OCI-LY7 (cell line): ENCODE data around the gene NME3. TPM values are rescaled to one million over a fixed set of nuclear protein-coding genes. Genes with fewer than 3 reads are reported as not detected.

ENCODE experiments used
- BruUV-seq: library from RNA; stranded (reverse); fragments of 400-500 nt; replicated peaks from 2 replicates; lab custom pipeline; 2021; lab: Mats Ljungman, UMichigan
- CTCF ChIA-PET: fragments of 300-600 bp; sonication (Branson Sonifier 250); formaldehyde crosslinking; loops from one replicate; lab custom pipeline; 2022; ENCODE audit warnings: antibody characterized with exemption; ENCODE audit not compliant: unreplicated experiment; lab: Charles Lee
- POLR2A ChIA-PET: fragments of 300-600 bp; sonication (Branson Sonifier 250); formaldehyde crosslinking; loops from one replicate; lab custom pipeline; 2022; ENCODE audit warnings: antibody characterized with exemption; lab: Charles Lee
- DNase-seq: peaks from one replicate; pipeline ENCODE4 v3.0.0-alpha.2; 2015; ENCODE audit warnings: low spot score
- H2AFZ ChIP-seq: fragments of 200-600 bp; sonication (generic), shearing (Covaris generic); 2 replicates; pipeline ENCODE4 v1.6.1; 2014; ENCODE audit warnings: mild to moderate bottlenecking, antibody characterized with exemption, low read length, moderate library complexity
- H3K27ac ChIP-seq: fragments of 200-600 bp; sonication (generic); 2 replicates; pipeline ENCODE4 v1.5.1; 2014; ENCODE audit warnings: mixed run types, low read depth, mild to moderate bottlenecking, moderate library complexity, low read length, inconsistent platforms; ENCODE audit not compliant: poor library complexity, severe bottlenecking
- H3K36me3 ChIP-seq: fragments of 200-600 bp; sonication (generic); 2 replicates; pipeline ENCODE4 v1.6.1; 2014; ENCODE audit warnings: mild to moderate bottlenecking, antibody characterized with exemption, low read length, moderate library complexity, mixed read lengths; ENCODE audit not compliant: insufficient read depth
- H3K4me1 ChIP-seq: fragments of 200-600 bp; sonication (generic); 2 replicates; pipeline ENCODE4 v1.5.1; 2014; ENCODE audit warnings: mild to moderate bottlenecking, low read length; ENCODE audit not compliant: insufficient read depth, poor library complexity, severe bottlenecking
- H3K4me2 ChIP-seq: fragments of 200-600 bp; sonication (generic); 2 replicates; pipeline ENCODE4 v1.6.1; 2014; ENCODE audit warnings: mild to moderate bottlenecking, low read length
- H3K4me3 ChIP-seq: fragments of 200-600 bp; sonication (generic); 2 replicates; pipeline ENCODE4 v1.5.1; 2014; ENCODE audit warnings: mild to moderate bottlenecking, low read depth, low read length; ENCODE audit not compliant: poor library complexity, severe bottlenecking
- H3K79me2 ChIP-seq: fragments of 200-600 bp; sonication (generic); 2 replicates; pipeline ENCODE4 v1.6.1; 2016; ENCODE audit warnings: low read depth, mild to moderate bottlenecking, low read length, moderate library complexity, mixed read lengths; ENCODE audit not compliant: insufficient read depth
- H3K9me2 ChIP-seq: fragments of 200-600 bp; sonication (generic); 2 replicates; pipeline ENCODE4 v1.6.1; 2016; ENCODE audit warnings: mild to moderate bottlenecking, low read length, mixed read lengths; ENCODE audit not compliant: insufficient read depth
- H3K9me3 ChIP-seq: fragments of 200-600 bp; sonication (generic); 2 replicates; pipeline ENCODE4 v1.6.1; 2014; ENCODE audit warnings: mild to moderate bottlenecking, mixed run types, low read length, mixed read lengths
- H4K20me1 ChIP-seq: fragments of 200-600 bp; sonication (generic); 2 replicates; pipeline ENCODE4 v1.6.1; 2014; ENCODE audit warnings: mild to moderate bottlenecking, antibody characterized with exemption, low read length, moderate library complexity, mixed read lengths; ENCODE audit not compliant: insufficient read depth
- EZH2phosphoT487 ChIP-seq: fragments of 200-600 bp; sonication (generic); IDR thresholded peaks from 2 replicates; pipeline ENCODE4 v1.6.1; 2018; ENCODE audit warnings: low read depth, borderline replicate concordance, mild to moderate bottlenecking, mixed run types, antibody characterized with exemption, low read length, moderate library complexity, mixed read lengths
- intact Hi-C: fragments of 100-400 bp; cut with micrococcal nuclease; formaldehyde crosslinking; loops from one replicate; pipeline ENCODE4 v1.10.0; 2022; ENCODE audit not compliant: unreplicated experiment
- total RNA-seq, 2 experiments: library from RNA; depleted of rRNA in 1 of 2; stranded (reverse); fragments of >200 nt in 1 of 2; shearing (Covaris generic) in 1 of 2; gene quantifications; 2 replicates each; pipeline ENCODE4 v1.2.3, GENCODE V29; 2014 to 2022
- TF ChIP-seq, protein P1 (sequence below): fragments of 200-600 bp; sonication (generic); conservative IDR thresholded peaks from 2 replicates; pipeline ENCODE4 v1.5.1; 2014; ENCODE audit warnings: mild to moderate bottlenecking, antibody characterized with exemption, low read length, moderate library complexity, mixed read lengths

Gene NME3
- total RNA-seq, 2 experiments from 2014 or later: 34.8 to 54.5 TPM

DNA sequence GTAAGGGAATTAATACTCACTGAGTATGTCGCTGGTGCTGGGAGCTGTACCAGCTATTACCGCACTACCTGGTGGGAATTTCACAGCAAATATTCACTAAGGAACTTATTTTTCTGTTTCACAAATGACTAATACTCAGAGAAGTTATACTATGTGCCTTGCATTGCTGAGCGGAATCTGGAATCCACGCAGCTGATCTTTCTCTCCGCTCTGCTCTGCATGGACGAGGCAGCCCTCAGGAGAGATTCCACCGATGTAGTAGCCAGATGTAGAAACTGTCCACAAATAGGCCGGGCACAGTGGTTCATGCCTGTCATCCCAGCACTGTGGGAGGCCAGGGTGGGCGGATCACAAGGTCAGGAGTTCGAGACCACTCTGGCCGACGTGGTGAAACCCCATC is 17.1 kb downstream of the NME3 start:
- Histone ChIP-seq H3K9me2 (no peaks in the 10 kb centered on the region), H2AFZ (no peak overlapping the region), H3K79me2 (no peaks in the 10 kb centered on the region), H3K4me3 (no peak overlapping the region), H3K9me3 (no peaks in the 10 kb centered on the region), H3K4me2 (no peak overlapping the region), H3K36me3 (peaks cover 32% of the 10 kb centered on the region), H3K27ac (no peak overlapping the region), H3K4me1 (no peaks in the 10 kb centered on the region), H4K20me1 (no peaks in the 10 kb centered on the region)
- POLR2A ChIA-PET: interaction anchor here (0.7 kb wide), 1 partner anchor 396 kb away, joined by 5 read pairs; no protein-coding TSS in a partner anchor
- no TSS peak for BruUV-seq
- DNase-seq: no peak
- CTCF ChIA-PET: no interaction called here
- intact Hi-C loops: no loop called here
- TF ChIP-seq, protein P1, sequence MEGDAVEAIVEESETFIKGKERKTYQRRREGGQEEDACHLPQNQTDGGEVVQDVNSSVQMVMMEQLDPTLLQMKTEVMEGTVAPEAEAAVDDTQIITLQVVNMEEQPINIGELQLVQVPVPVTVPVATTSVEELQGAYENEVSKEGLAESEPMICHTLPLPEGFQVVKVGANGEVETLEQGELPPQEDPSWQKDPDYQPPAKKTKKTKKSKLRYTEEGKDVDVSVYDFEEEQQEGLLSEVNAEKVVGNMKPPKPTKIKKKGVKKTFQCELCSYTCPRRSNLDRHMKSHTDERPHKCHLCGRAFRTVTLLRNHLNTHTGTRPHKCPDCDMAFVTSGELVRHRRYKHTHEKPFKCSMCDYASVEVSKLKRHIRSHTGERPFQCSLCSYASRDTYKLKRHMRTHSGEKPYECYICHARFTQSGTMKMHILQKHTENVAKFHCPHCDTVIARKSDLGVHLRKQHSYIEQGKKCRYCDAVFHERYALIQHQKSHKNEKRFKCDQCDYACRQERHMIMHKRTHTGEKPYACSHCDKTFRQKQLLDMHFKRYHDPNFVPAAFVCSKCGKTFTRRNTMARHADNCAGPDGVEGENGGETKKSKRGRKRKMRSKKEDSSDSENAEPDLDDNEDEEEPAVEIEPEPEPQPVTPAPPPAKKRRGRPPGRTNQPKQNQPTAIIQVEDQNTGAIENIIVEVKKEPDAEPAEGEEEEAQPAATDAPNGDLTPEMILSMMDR: no peak
- no peak for TF ChIP-seq EZH2phosphoT487

GRCh38 chr16:1752853-1753252 is 18.5 kb downstream of the NME3 start:
- ChIA-PET CTCF (no interaction called here), POLR2A (no interaction called here)
- H3K9me3 ChIP-seq: no peaks in the 10 kb centered on the region
- peaks cover 43% of the 10 kb centered on the region for H3K36me3 ChIP-seq
- no peak overlapping the region for H3K27ac ChIP-seq
- H3K9me2 ChIP-seq: no peaks in the 10 kb centered on the region
- BruUV-seq: no TSS peak
- TF ChIP-seq, protein P1: no peak
- no peak for TF ChIP-seq EZH2phosphoT487
- DNase-seq: no peak
- no peak overlapping the region for H3K4me3 ChIP-seq
- intact Hi-C loops: no loop called here
- no peaks in the 10 kb centered on the region for H4K20me1 ChIP-seq
- no peaks in the 10 kb centered on the region for H3K79me2 ChIP-seq
- H3K4me1 ChIP-seq: no peaks in the 10 kb centered on the region
- H2AFZ ChIP-seq: no peak overlapping the region
- H3K4me2 ChIP-seq: no peak overlapping the region

DNA sequence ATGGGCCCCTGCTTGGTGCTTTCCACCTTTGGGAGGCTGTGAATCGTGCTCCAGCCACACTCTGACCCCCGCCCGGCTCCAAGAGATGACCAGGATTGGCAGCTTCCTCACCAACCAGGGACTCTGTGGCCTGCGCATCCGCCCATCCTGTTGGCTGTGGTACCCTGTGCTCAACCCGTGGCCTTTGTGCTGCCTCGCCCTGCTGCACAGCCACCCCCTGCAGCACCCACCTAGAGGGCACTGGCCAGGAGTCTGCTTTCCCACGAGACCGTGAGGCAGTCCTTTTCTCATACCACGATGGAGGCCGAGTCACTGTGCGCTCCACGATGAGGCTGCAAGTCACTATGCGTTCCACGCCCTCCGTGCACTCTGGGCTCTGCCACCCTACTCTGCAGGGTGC is 19.4 kb downstream of the NME3 start:
- no peaks in the 10 kb centered on the region for H3K79me2 ChIP-seq
- POLR2A ChIA-PET: interaction anchor here (0.6 kb wide), 1 partner anchor 278 kb away, joined by 3 read pairs; no protein-coding TSS in a partner anchor

More for the DNA sequence above, 19.4 kb downstream of the NME3 start:
- H3K27ac ChIP-seq: no peak overlapping the region
- H3K4me3 ChIP-seq: no peak overlapping the region
- intact Hi-C loops: no loop called here
- no peak for TF ChIP-seq EZH2phosphoT487
- TF ChIP-seq, protein P1: no peak
- no peaks in the 10 kb centered on the region for H4K20me1 ChIP-seq
- no peak overlapping the region for H2AFZ ChIP-seq
- DNase-seq: no peak
- CTCF ChIA-PET: no interaction called here
- peaks cover 50% of the 10 kb centered on the region for H3K36me3 ChIP-seq
- no TSS peak for BruUV-seq
- no peaks in the 10 kb centered on the region for H3K9me3 ChIP-seq
- no peak overlapping the region for H3K4me2 ChIP-seq
- H3K9me2 ChIP-seq: no peaks in the 10 kb centered on the region
- H3K4me1 ChIP-seq: no peaks in the 10 kb centered on the region
